Mucosa of rectum (tissue), 2 donors: ENCODE data around the gene NUSAP1.
"Not testable (repeated sequence)": the region's sequence is repeated elsewhere in the genome, so short reads cannot be mapped to it uniquely, and the experiment has no call there.

Source experiments
- H3K27ac ChIP-seq, 2 donors: one replicate each; pipeline ENCODE4 v1.7.0; 2013; ENCODE audit warnings: inconsistent platforms in 2 of 2, low read depth in 2 of 2, low read length in 2 of 2
- H3K27me3 ChIP-seq, 2 donors: one replicate each; pipeline ENCODE4 v1.7.0; 2013; ENCODE audit warnings: low read length in 2 of 2; ENCODE audit not compliant: control insufficient read depth in 2 of 2, insufficient read depth in 2 of 2
- H3K36me3 ChIP-seq, 2 donors: one replicate each; pipeline ENCODE4 v1.7.0; 2013; ENCODE audit warnings: low read length in 2 of 2; ENCODE audit not compliant: control insufficient read depth in 2 of 2, insufficient read depth in 2 of 2
- H3K4me1 ChIP-seq, 2 donors: one replicate each; pipeline ENCODE4 v1.7.0; 2013; ENCODE audit warnings: low read length in 2 of 2, mild to moderate bottlenecking in 1 of 2; ENCODE audit not compliant: control insufficient read depth in 2 of 2, insufficient read depth in 2 of 2
- H3K4me3 ChIP-seq, 2 donors: one replicate each; pipeline ENCODE4 v1.7.0; 2013; ENCODE audit warnings: low read length in 2 of 2
- H3K9ac ChIP-seq, 2 donors: one replicate each; pipeline ENCODE4 v1.7.0; 2013; ENCODE audit warnings: low read length in 2 of 2, low read depth in 1 of 2, mild to moderate bottlenecking in 1 of 2
- H3K9me3 ChIP-seq, 2 donors: one replicate each; pipeline ENCODE4 v1.7.0; 2013; ENCODE audit warnings: low read length in 2 of 2; ENCODE audit not compliant: control insufficient read depth in 2 of 2
- donor health status: healthy.
- donor health status: Normal muscosa, but diverticular disease.

The NUSAP1 gene, protein sequence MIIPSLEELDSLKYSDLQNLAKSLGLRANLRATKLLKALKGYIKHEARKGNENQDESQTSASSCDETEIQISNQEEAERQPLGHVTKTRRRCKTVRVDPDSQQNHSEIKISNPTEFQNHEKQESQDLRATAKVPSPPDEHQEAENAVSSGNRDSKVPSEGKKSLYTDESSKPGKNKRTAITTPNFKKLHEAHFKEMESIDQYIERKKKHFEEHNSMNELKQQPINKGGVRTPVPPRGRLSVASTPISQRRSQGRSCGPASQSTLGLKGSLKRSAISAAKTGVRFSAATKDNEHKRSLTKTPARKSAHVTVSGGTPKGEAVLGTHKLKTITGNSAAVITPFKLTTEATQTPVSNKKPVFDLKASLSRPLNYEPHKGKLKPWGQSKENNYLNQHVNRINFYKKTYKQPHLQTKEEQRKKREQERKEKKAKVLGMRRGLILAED

DNA sequence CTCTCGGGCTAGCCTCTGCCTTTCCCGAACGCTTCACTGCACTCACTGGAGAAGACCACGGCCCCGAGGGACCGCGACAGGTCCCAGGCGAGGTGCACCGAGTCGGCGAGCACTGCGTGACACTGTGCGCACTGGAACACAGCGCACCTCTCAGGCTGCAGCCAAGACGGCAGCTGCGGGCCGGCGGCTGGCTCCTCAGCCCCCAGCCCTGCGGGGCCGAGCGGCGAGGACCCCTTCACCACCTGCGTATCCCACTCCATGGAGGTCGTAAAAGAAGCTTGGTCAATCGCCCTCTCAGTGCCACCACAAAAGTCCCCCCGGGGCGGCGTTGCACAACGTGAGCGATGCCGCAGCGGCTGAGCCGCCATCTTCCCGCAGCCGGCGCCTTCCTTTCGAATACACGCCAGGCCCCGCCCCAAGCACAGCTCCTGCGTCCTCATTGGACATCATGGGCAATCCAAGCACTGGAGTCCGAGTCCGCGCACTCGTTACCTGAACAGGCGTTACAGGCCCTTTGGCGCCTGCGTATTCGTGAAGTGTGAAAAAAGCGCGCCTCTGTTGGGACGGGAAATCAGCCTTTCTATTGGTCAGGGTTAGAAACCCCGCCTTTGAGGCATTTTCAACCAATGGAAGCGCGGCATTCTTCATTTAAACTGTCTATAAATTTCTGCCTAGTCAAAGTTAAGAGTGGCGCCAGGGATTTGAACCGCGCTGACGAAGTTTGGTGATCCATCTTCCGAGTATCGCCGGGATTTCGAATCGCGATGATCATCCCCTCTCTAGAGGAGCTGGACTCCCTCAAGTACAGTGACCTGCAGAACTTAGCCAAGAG is at the start of gene NUSAP1, which contains the start of gene OIP5:
Gene NUSAP1 (plus strand): TSS at position 688 of the 832 bp plus-strand sequence. CDS start 77 bp downstream, at position 765.
Gene OIP5 (minus strand): TSS at position 398 of the 832 bp plus-strand sequence. CDS start 30 bp downstream, at position 368.
- Histone ChIP-seq H3K4me1 (peaks cover 6 to 15% of the 10 kb centered on the region in 2 donors), H3K36me3 (no peaks in the 10 kb centered on the region), H3K9ac (peak within 1 kb of the TSS; percentile 75 to 77), H3K4me3 (peak within 1 kb of the TSS; percentile 85 to 94), H3K27ac (peak within 1 kb of the TSS; percentile 58 to 70), H3K27me3 (no peaks in the 10 kb centered on the region), H3K9me3 (no peaks in the 10 kb centered on the region)

DNA sequence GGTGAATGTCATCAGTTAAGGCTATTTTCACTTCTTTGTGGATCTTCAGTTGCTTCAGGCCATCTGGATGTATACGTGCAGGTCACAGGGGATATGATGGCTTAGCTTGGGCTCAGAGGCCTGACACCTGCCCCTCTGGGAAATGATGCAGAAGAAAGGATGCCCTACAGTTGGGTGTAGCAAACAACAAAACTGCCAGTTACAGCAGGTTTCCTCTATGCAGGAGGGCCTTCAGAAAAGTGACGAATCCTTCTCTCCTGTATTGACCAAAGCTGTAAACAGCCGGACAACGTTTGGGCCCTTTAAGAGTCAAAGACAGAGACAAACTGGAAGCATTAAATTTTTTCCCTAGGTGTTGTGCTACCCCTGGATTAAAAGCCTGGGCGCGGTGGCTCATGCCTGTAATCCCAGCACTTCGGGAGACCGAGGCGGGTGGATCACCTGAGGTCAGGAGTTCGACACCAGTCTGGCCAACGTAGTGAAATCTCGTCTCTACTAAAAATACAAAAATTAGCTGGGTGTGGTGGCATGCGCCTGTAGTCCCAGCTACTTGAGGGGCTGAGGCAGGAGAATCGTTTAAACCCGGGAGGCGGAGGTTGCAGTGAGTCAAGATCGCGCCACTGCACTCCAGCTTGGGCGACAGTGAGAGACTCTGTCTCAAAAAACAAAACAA is 49.6 kb upstream of the NUSAP1 start:
- H3K9ac ChIP-seq, result peak overlapping the region; percentile 89 to 95
- not testable (repeated sequence) for H3K9me3 ChIP-seq, H3K27me3 ChIP-seq
- H3K27ac ChIP-seq, result peak overlapping the region; percentile 80 to 95
- H3K4me3 ChIP-seq, result peak overlapping the region; percentile 77 to 86
- peaks cover 11 to 14% of the 10 kb centered on the region in 2 donors for H3K4me1 ChIP-seq
- H3K36me3 ChIP-seq, result peaks cover 37 to 39% of the 10 kb centered on the region in 2 donors

DNA sequence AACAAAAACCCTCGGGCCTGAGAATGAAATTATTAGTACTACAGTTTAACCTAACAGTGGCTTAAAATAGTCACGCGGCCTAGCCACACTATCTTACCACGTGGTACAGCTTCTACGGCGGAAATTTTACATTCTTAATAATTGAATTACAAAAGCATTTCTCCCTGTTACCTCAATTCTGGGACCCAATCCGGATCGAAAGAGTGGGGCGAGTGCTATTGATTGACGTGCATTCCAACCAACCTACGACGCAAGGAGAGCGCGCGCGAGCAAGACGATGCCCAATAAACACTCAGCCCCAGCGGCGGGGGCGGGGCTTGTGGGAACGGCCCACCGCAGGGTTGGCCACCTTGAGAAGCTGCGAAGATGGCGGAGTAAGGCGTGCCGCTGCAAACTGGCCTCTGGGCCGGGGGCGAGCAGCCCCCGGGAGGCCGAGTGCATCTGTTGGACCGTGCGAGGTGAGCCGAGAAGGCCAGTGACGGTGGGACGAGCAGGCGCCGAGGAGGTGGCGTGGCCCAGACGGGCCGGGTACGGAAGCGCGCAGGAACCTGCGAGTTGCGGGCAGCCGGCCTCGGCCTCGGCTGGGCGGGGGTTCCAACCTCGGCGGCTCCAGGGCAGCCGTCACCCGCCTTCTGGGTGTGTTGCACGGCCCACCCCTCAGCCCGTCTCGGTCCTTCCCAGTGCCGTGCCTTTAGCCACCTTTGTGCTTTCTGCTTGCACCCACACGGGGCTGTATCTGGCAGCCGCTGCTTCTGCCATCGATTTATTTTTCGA is 48.8 kb upstream of the NUSAP1 start:
- Histone ChIP-seq H3K36me3 (peaks cover 40 to 46% of the 10 kb centered on the region in 2 donors), H3K27me3 (no peaks in the 10 kb centered on the region), H3K27ac (peak overlapping the region; percentile 95 to 97), H3K9me3 (no peaks in the 10 kb centered on the region), H3K4me3 (peak overlapping the region; percentile 77 to 86), H3K4me1 (peaks cover 11 to 14% of the 10 kb centered on the region in 2 donors), H3K9ac (peak overlapping the region; percentile 89 to 95)

DNA sequence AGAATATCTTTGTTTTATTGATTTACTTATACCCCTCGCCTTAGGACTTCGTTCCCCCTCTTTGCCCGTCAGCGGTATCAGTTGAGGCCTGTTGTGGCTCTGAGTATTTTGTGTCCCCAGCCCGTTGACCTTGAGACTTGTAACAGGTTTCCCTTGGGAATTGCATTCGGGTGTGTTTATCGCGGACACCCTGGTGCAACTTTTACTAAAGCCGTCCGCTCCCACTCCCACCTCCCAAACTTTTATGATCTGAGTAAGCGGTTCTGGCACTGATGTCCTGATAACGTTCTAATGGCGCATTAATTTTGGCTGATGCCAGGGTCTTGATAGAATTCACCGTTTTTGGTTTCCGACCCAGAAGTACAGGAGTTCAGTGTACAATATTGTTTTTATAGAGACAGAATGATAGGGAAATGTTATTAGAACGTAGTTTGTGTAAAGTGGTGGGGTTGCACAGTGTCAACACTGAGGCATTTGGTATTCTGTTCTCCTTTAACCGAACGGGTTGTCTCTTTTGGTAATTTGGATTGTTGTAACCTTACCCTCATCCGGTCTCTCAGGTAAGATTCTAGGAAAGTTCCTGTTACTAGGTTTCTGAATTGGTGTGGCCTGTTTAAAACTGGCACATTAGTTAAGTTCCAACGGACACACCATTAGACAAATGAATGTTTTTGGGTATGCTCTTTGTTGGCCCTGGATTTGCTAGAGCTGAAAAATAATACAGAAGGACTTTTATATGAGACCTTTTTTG is 48.1 kb upstream of the NUSAP1 start:
- Histone ChIP-seq H3K36me3 (peaks cover 36 to 43% of the 10 kb centered on the region in 2 donors), H3K9ac (peak overlapping the region; percentile 89 to 95), H3K9me3 (no peaks in the 10 kb centered on the region), H3K4me1 (peaks cover 11 to 14% of the 10 kb centered on the region in 2 donors), H3K27ac (peak overlapping the region; percentile 95 to 97), H3K4me3 (peak overlapping the region; percentile 77 to 86), H3K27me3 (no peaks in the 10 kb centered on the region)

DNA sequence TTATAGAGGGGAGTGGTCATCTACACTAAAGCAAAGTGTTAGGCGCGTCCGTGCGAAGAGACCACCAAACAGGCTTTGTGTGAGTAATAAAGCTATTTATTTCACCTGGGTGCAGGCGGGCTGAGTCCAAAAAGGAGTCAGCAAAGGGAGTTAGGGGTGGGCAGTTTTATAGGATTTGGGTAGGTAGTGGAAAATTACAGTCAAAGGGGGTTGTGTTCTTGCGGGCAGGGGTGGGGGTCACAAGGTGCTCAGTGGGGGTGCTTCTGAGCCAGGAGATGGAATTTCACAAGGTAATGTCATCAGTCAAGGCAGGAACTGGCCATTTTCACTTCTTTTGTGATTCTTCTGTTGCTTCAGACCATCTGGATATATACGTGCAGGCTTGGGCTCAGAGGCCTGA is 47.4 kb upstream of the NUSAP1 start:
- Histone ChIP-seq H3K27ac (peak overlapping the region in 1 of 2 donors; percentile 95), H3K9me3 (no peaks in the 10 kb centered on the region), H3K27me3 (no peaks in the 10 kb centered on the region), H3K4me1 (peaks cover 11 to 14% of the 10 kb centered on the region in 2 donors), H3K9ac (peak overlapping the region; percentile 89 to 95), H3K4me3 (peak overlapping the region; percentile 77 to 86), H3K36me3 (peaks cover 31 to 39% of the 10 kb centered on the region in 2 donors)

DNA sequence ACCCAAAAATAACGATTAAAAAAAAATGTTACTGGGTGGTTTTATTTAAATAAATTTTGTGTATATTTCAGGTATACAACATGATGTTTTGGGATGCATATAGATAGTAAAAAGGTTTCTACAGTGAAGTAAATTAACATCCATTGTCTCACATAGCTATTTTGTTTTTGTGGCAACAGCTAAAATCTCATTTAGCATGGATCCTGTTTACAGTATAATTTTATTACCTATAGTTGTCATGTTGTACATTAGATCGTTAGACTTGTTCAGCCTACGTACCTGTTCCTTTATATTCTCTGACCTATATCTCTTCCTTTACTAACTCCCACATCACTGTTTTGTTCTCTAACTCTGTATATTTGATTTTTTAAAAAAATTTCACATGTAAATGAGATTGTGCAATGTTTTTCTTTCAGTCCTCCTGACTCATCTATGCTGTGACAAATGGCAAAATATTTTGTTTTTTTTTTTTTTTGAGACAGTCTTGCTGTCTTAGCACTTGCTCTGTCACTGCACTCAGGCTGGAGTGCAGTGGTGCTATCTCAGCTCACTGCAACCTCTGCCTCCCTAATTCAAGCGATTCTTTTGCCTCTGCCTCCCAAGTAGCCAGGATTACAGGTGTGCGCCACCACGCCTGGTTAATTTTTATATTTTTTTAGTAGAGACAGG is 45.9 kb upstream of the NUSAP1 start:
- Histone ChIP-seq H3K36me3 (peaks cover 31 to 41% of the 10 kb centered on the region in 2 donors), H3K27me3 (no peaks in the 10 kb centered on the region), H3K27ac (no peak overlapping the region), H3K4me3 (no peak overlapping the region), H3K4me1 (peaks cover 11 to 14% of the 10 kb centered on the region in 2 donors), H3K9me3 (no peaks in the 10 kb centered on the region), H3K9ac (no peak overlapping the region)

DNA sequence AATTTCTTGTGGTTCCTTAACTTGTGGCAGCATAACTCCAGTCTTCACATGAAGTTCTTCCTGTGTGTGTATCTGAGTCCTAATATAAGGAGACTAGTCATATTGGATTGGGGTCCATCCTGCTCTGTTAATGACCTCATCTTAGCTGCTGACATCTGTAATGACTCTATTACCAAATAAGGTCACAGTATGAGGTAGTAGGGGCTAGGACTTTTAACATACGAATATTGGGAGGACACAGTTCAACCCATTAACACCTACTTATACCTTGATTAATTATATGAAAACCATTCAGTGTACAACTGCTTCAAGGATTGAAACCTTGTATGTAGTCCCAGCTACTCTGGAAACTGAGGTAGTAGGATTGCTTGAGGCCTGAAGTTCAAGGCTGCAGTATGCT is 44.2 kb upstream of the NUSAP1 start:
- H3K4me3 ChIP-seq, result no peak overlapping the region
- peaks cover 31 to 41% of the 10 kb centered on the region in 2 donors for H3K36me3 ChIP-seq
- no peaks in the 10 kb centered on the region for H3K9me3 ChIP-seq
- no peak overlapping the region for H3K27ac ChIP-seq
- no peak overlapping the region for H3K9ac ChIP-seq
- no peaks in the 10 kb centered on the region for H3K27me3 ChIP-seq
- peaks cover 7 to 8% of the 10 kb centered on the region in 2 donors for H3K4me1 ChIP-seq

DNA sequence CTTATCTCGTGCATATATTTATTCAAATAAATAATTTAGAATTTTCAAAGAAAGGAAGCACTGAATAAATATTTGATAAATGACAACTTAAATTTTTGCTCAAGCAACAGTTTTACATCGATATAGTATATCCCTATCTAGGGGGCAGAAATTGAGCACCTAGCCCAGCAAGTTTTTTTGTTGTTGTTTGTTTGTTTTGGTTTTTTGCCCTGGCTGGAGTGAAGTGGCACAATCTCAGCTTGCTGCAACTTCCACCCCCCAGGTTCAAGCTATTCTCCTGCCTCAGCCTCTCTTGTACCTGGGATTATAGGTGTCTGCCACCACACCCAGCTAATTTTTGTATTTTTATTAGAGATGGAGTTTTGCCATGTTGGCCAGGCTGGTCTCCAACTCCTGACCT is 42.7 kb upstream of the NUSAP1 start:
- Histone ChIP-seq H3K9me3 (no peaks in the 10 kb centered on the region), H3K27ac (no peak overlapping the region), H3K36me3 (peaks cover 31 to 49% of the 10 kb centered on the region in 2 donors), H3K4me1 (peaks cover 5 to 8% of the 10 kb centered on the region in 2 donors), H3K27me3 (no peaks in the 10 kb centered on the region), H3K4me3 (no peak overlapping the region), H3K9ac (no peak overlapping the region)
